GM19239 (cell line): ENCODE results near the gene FBXL19.

Experiments used
- DNase-seq: peaks from one replicate; pipeline ENCODE4 v3.0.0; 2011; ENCODE audit warnings: low spot score; ENCODE audit not compliant: insufficient read length
- FAIRE-seq: peaks from 2 replicates; lab custom pipeline; 2011; peaks lifted over from hg19 to GRCh38; lab: Jason Lieb, UNC

Gene FBXL19

DNA sequence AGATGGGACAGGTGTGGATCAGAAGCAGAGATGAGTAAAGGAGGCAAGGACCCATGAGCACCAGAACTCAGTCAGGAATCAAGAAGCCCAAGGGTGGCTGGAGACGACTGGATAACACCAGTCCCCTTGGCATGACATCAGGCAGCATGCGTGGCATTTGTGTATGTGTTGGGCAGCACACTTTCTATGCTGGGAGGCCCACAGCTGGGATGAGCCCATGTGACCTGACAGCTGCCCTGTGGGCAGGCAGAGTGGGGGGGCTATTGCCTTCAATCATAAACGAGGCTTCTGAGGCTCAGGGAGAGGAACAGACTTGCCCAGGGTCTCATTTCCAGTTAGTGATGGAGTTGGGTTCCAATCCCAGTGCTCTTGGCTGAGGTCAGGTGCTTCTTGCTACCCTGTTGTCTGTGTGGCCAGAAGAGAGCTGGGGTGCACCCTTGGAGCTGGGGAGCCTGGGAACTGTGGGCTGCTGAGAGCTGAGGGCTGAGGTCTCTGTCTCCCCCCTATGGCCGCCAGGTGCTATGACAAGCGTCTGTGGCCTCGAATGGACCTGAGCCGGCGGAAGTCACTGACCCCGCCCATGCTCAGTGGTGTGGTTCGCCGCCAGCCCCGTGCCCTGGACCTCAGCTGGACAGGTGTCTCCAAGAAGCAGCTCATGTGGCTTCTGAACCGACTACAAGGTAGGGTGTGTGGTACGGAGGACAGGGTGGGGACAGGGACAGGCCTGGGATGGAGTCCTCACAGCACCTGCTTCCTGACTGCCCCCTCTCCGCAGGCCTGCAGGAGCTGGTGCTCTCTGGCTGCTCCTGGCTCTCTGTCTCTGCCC lies 18.4 kb downstream of the FBXL19 start:
- FAIRE-seq: peak; percentile 87
- DNase-seq: peak; percentile 94

DNA sequence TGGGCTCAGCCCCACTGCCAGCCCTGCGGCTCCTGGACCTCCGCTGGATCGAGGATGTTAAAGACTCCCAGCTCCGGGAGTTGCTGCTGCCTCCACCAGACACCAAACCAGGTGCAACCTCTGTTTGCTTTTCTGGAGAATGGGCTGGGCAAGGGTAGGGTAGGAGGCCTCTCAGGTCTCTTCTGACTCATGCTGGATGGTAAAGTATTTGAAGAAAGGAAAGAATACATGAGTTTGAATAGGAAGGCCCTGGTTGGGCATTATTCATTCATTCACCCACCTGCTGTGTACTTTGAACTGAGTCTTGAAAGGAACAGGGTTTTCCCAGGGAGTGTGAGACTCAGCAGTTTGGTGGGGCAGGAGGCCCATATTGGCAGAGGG lies 19.0 kb downstream of the FBXL19 start:
- FAIRE-seq (no peak), DNase-seq (no peak)

DNA sequence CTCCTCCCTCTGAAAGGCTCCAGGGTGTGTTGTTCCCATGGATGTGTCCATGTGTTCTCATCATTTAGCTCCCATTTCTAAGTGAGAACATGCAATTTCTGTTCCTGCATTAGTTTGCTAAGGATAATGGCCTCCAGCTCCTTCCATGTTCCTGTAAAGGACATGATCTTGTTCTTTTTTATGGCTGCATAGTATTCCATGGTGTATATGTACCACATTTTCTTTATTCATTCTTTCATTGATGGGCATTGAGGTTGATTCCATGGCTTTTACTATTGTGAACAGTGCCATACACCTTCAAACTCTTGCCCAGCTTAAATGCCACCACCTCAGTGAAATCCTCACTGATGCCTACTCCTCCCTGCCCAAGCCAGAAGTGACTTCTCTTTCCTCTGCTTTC lies 21.0 kb downstream of the FBXL19 start:
- FAIRE-seq (no peak), DNase-seq (no peak)

DNA sequence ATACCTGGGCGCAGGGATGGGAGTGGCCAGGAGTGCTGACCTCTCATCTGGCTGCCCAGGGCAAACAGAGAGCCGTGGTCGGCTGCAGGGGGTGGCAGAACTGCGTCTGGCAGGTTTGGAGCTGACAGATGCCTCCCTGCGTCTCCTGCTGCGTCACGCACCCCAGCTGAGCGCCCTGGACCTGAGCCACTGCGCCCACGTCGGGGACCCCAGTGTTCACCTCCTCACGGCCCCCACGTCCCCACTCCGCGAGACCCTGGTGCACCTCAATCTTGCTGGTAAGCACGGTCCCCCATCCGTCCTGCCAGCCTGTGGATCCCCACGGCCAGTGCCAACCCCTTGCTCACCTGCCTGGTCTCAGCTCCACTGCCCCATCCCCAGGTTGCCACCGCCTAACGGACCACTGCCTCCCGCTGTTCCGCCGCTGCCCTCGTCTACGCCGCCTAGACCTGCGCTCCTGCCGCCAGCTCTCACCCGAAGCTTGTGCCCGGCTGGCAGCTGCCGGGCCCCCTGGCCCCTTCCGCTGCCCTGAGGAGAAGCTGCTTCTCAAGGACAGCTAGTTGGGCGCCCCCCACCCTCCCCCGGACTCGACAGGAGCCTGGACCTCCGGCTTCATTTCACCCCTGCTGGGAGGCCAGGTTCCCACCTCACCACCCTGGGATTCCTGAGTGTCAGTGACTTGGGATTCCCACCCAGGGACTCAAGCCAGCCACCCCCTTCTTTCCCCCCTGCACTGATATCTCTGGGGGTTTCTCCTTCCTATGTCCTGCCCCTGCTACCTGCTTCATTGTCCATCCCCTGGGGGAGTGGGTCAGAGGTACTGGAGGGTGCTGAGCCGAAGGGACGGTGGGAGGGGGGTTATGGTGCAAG lies 23.5 kb downstream of the FBXL19 start:
- FAIRE-seq: no peak
- no peak for DNase-seq

DNA sequence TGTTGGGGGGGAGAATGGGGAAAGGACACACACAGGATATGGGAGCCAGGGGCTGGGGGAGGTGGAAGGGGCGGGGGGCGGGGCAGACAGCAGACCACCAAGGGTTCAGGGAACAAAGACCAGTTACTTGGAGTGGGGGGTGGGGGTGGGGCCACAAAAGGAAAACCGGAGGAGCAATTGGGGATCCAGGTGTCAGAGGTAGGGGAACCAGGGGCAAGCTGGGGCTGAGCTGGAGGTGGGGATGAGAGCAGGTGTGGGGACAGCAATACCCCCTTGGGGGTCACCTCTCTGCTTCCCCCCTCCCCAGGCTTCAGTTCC lies 24.1 kb downstream of the FBXL19 start:
- DNase-seq (no peak), FAIRE-seq (no peak)

DNA sequence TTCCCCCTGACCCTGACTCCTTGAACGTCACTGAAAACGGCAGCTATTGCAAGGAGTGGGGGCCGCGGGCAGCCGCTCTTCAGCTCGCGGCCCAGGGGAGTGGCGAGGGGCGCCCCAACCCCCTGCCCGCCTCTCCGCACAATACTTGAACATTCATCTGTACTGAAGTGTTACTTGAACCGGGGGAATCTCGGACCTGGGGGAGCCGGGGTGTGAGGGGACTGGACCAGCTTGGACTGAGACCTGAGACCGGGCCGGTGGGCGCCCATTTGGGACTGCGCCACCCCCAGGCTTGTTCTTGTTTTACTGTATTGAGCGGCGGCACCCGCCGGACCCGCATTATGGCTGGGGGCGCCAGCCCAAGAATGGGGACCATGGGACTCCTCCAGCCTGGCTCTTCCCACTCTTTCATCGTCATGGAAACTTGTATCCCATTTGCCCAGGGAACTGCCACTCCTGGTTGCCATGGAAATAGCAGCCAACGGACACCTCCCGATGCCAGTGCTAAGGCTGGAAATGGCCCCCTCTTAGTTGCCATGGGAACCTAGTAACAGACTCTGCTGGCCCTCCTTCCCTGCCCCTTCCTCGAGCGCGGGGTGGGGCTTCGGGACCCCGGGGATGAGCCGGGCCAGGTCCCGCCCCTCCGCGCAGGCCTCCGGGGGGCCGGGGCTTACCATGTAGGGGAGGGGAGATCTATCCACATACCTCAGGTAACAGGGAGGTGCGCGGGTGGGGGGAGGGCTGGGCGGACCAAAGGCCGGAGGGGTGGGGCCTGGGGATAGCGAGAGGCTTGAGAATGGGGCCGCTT lies 24.7 kb downstream of the FBXL19 start:
- no peak for DNase-seq
- FAIRE-seq: no peak

DNA sequence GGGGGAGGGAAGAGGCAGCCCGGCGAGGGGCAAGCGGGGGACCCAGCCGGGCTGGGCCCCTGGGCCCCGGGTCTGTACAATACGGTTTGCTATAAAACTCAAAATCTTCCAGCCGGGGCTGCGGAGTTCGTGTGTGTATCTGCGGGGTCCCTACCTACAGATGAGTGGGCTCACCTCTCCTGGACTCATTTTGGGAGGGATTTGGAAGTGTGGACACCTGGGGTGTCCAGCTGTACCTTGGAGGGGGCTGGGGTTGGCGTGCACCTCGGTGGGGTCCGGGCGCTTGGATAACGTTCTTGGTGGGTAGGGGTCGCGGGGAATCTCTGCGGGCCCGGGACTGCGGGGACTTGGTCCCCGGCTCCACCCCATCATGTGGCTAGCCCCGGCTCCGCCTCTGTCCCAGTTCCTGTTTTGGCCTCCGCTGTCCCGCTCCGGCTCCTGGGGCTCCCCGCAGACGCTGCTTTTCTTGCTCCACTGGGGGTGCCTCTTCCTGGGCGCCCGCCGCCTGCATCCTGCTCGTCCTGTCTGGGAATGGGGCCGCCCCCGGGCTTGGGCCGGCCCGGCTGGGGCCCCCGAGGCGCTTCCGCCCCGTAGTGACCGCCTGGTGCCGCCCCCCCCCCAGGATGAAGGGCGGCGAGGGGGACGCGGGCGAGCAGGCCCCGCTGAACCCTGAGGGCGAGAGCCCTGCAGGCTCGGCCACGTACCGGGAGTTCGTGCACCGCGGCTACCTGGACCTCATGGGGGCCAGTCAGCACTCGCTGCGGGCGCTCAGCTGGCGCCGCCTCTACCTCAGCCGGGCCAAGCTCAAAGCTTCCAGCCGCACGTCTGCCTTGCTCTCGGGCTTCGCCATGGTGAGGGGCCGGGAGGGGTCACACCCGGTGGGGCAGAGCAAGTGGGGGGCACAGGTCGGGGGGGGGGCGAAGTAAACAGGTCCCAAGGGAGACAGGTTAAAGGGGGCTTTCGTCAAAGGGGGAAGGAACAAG lies 25.6 kb downstream of the FBXL19 start, which contains the start of gene ORAI3:
ORAI3 (plus strand) TSS at position 402 of the 983 bp plus-strand sequence; CDS start at position 624, 222 bp downstream.
- peak; percentile 11 for FAIRE-seq
- DNase-seq: peak; percentile 78

DNA sequence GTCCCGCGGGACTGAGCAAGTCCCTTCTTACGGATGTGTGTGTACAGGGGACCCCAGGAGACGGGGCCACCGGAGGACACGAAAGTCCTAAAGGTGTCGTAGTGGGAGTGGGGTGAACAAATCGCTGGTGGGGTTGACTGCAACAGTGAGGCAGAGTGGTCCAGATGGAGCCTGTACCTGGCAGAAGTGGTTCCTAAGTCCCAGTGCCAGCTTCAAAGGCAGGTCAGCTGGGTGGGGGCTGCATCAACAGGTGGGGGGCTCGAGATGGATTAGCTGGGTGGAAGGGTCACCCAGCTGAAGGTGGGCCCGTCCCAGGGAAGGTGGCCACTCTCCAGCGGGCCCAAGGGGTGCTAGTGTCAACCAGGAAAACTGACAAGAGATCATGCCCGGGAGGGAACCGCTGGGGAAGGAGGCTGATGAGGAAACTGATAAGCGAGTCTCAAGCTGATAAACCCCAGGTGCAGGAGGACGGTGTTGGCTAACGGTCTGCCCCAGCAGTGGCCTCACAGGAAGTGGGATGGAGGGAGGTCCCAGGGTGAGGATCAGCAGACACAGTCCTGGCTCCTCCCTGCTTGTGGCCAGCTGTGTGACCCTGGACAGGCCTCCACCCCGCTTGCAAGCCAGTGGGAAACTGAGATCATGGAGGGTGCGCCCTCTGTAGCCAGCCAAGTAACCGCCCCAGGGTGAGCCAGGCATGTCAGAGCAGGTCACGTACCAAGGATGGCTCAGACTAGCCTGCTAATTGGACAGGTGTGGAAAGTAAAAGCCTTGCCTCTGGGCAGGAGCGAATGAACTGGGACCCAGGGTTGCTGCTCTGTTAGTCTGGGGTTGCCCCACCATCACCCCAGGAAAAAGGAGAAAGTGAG lies 26.5 kb downstream of the FBXL19 start:
- DNase-seq: no peak
- FAIRE-seq: peak; percentile 70

DNA sequence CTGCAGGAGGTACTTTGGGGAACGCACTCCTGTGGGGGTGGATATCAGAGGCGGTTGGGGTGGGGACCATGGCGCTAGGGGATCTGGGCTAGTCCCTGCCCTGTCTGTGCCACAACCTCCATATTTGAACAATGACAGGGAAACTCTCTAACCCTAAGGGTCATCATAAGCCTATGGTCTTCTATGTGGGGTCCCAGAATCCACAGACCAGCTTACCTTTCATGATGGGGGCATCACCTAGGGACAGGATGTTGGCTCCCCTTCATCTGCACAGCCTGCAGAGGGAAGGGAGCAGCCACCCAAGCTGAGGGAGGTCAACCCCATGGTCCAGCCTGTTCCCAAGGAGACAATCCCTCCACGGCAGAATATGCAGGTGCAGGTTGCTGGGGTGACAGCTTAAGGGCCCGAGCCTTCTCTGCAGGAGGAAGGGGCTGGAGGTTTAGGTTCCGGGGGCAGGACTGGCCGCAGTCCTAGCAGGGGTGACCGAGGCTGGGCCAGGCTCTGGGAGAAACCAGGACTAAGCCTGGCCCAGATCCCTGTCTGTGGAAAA lies 27.2 kb downstream of the FBXL19 start:
- no peak for DNase-seq
- FAIRE-seq: peak; percentile 14

DNA sequence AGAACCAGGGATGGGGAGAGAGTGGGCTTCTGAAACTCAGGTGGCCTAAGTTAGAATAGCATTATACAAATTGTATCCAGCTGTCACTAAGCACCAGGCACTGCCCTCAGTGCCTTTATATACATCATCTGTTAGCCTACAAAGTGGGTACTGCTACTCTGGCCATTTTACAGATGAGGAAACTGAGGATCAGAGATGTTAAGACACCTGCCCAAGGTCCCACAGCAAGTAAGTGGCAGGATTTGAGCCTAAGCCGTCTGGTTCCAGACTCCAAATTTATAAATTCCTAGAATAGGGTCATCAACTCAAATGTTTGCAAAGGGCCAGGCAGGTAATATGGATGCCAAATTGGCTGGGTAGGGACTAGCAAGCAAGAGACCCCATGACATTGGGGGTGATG lies 27.8 kb downstream of the FBXL19 start:
- DNase-seq: no peak
- FAIRE-seq: no peak

DNA sequence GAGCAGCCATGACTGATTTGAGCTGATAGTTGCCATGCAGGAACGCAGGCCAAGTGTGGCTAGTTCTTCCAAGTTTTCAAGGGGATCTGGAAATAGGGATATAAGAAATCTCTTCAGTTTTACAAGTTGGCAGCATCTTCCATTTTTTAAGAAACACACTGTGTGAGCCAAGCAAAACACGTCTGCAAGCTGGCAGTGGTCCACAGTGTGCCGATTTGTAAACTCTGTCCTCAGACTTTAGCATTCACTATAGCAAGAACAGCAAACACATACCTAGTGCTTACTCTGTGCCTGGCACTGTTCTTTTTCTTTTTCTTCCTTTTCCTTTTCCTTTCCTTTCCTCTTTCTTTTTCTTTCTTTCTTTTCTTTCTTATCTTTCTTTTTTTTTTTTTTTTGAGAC lies 28.4 kb downstream of the FBXL19 start:
- DNase-seq (no peak), FAIRE-seq (no peak)

DNA sequence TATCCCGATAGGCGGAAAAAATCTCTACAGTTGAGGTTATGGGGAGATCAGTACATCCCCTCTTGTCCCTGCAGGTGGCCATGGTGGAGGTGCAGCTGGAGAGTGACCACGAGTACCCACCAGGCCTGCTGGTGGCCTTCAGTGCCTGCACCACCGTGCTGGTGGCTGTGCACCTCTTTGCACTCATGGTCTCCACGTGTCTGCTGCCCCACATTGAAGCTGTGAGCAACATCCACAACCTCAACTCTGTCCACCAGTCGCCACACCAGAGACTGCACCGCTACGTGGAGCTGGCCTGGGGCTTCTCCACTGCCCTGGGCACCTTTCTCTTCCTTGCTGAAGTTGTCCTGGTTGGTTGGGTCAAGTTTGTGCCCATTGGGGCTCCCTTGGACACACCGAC lies 29.7 kb downstream of the FBXL19 start:
- no peak for FAIRE-seq
- DNase-seq: no peak

DNA sequence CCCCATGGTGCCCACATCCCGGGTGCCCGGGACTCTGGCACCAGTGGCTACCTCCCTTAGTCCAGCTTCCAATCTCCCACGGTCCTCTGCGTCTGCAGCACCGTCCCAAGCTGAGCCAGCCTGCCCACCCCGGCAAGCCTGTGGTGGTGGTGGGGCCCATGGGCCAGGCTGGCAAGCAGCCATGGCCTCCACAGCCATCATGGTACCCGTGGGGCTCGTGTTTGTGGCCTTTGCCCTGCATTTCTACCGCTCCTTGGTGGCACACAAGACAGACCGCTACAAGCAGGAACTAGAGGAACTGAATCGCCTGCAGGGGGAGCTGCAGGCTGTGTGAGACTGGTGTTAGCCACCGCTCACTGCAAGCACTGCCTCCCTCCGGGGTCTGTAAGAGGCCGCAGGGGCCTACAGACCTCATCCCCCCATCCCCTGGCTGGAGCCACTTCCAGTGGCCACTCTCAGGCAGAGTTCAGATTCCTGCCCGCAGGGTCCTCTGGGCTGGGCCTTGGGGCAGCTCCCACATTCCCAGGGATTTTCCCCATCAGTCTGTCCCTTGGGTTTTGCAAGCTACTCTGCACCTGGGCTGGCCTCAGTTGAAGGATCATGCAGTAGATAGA lies 30.2 kb downstream of the FBXL19 start:
- no peak for DNase-seq

DNA sequence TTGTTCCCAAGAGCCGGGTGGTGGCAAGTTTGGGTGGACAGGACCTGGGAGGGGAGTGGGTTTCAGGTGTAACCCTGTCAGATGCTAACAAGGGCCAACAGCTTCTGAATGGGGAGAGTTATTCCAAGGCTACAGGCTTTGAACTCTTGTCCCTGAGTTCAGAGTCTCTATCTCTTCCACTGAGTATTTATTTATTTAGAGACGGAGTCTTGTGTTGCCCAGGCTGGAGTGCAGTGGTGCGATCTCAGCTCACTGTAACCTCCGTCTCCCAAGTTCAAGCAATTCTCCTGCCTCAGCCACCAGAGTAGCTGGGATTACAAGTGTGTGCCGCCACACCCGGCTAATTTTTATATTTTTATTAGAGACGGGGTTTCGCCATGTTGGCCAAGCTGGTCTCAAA lies 31.6 kb downstream of the FBXL19 start:
- no peak for FAIRE-seq
- DNase-seq: no peak

More for the DNA sequence above, 30.2 kb downstream of the FBXL19 start:
- peak; percentile 73 for FAIRE-seq

DNA sequence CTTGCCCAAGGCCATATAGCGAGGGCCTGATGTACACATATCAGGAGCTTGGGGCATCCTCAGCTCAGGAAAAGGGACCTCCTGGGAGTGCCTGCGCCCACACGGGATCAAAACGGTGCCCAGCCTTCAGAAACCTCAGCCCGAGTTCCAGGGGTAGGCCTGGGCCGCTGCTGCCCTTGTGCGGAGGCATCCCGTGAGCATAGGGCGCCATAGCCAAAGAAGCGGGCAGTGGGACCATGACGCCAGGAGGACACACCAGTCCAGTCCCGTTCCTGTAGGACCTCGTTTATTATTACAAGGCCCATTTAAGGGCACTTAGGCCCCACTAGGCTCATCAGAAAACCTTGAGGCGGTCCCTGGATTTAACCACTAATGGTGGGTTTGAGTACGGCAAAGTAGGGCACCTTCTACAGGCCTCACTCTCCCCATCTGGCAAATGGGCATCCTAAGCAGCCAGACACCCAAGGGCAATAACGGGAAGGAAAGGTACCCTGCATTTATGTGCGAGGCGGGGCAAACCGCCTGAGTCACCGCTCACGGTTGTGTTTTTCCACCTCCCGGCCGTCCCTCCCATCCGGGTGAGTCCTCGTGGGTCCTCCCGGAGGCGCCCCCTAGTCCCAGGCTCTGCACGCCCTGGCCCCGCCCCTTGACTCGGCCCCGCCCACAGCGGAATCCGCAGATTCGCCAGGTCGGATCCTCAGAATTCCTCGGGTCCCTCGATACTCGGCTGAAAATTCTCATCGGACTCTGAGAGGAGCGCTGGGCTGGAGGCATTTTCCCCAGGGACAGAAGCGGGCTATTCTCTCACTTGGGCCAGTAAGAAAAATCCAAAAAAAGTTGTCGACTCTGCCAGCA lies 33.5 kb downstream of the FBXL19 start:
- no peak for FAIRE-seq
- DNase-seq: peak; percentile 67

DNA sequence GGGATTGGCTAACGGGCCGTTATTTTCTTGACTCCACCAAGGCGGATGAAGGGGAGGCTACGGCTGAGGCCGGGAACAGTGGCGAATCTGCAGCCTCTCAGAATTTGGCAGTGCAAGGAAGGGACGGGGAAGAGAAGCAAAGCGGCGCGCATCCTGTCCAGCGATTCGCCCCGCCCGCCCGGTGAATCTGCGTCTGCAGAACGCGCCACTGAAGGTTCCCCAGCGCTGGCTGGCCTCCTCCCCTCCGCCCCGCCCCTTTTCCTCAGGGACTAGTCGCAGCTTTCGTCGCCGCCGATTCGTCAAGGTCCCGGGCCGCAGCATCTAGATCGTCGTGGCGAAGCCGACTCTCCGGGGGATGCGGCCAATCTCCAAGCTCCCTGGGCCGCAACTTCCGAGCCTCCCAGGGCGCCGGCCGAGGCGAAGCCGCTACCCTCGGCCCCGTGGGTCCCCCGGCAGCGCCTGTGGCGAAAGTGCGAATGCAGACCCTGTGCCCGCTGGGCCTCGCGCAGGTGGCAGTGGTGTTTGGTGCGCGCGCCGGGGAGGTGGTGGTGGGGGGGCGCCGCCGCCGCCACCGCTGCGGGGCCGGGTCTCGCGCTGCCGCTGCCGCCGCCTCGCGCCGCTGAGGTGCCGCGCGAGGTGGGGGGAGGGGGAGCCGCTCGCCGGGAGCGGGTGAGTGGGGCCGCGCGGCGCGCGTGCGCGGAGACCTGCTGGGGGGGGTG lies 34.2 kb downstream of the FBXL19 start, which contains the start of gene SETD1A:
SETD1A (plus strand) TSS at position 299 of the 719 bp plus-strand sequence. CDS start 978 bp downstream, outside the sequence.
- FAIRE-seq (peak; percentile 94), DNase-seq (peak; percentile 98)
